HCT116 (cell line): ENCODE measurements around the gene SOX15. TPM values are rescaled to one million over a fixed set of nuclear protein-coding genes. Genes with fewer than 3 reads are reported as not detected.
A peak's percentile ranks its signal among the peaks of the same experiment; 100 is the strongest.

Experiments
- ATAC-seq: fragments of 200-7000 bp; cut with Tn5 transposase; 2 replicates; pipeline ENCODE4 v1.9.1; 2020; ENCODE audit warnings: mild to moderate bottlenecking, moderate library complexity
- BruUV-seq: library from RNA; stranded (reverse); fragments of 400-500 nt; replicated peaks from 2 replicates; lab custom pipeline; 2021; lab: Mats Ljungman, UMichigan
- CTCF ChIA-PET: fragments of 300-600 bp; sonication (Branson Sonifier 250); formaldehyde crosslinking; loops from one replicate; lab custom pipeline; 2021; ENCODE audit warnings: antibody characterized with exemption; lab: Charles Lee
- POLR2A ChIA-PET: fragments of 300-600, 350-600 bp; sonication (Branson Sonifier 250); formaldehyde crosslinking; loops from one replicate; lab custom pipeline; 2021; ENCODE audit warnings: antibody characterized with exemption; lab: Charles Lee
- RAD21 ChIA-PET, 2 experiments: fragments of 300-600 bp; sonication (Branson Sonifier 250); formaldehyde crosslinking; loops; one replicate each; lab custom pipeline; 2023; ENCODE audit warnings: low total read pairs in 2 of 2; ENCODE audit not compliant: uncharacterized antibody in 2 of 2, unreplicated experiment in 2 of 2, low non-redundant PET in 1 of 2; lab: Charles Lee
- DNase-seq: peaks from one replicate; pipeline ENCODE4 v3.0.0-alpha.2; 2010; ENCODE audit warnings: low read depth, low spot score
- H2AFZ ChIP-seq: fragments of 200-600 bp; shearing (Covaris generic), sonication (generic); 2 replicates; pipeline ENCODE4 v1.6.1; 2017; ENCODE audit warnings: low read depth, mixed run types, mixed read lengths, antibody characterized with exemption, low read length; ENCODE audit not compliant: poor library complexity, severe bottlenecking
- H3K27ac ChIP-seq: 2 replicates; pipeline ENCODE4 v1.5.1; 2012; ENCODE audit warnings: low read depth, low read length
- H3K27me3 ChIP-seq: fragments of 200-600 bp; sonication (generic); 2 replicates; pipeline ENCODE4 v1.6.1; 2016; ENCODE audit warnings: mixed run types, low read length, mixed read lengths; ENCODE audit not compliant: insufficient read depth
- H3K36me3 ChIP-seq, 2 experiments: fragments of 200-500 bp in 1 of 2; fragments of 200-600 bp in 1 of 2; sonication (Bioruptor generic) in 1 of 2; sonication (generic) in 1 of 2; 2 replicates each; pipeline versions ENCODE4 v1.5.1 to v1.6.1; 2014 to 2016; ENCODE audit warnings: low read length in 2 of 2, inconsistent platforms in 1 of 2, mixed read lengths in 1 of 2, mixed run types in 1 of 2; ENCODE audit not compliant: insufficient read depth in 2 of 2, control insufficient read depth in 1 of 2
- H3K4me1 ChIP-seq, 2 experiments: fragments of 200-600 bp in 1 of 2; sonication (generic) in 1 of 2; 2 replicates each; pipeline versions ENCODE4 v1.5.1 to v1.6.1; 2012 to 2017; ENCODE audit warnings: low read length in 2 of 2, inconsistent platforms in 1 of 2, mild to moderate bottlenecking in 1 of 2, mixed read lengths in 1 of 2, mixed run types in 1 of 2, moderate library complexity in 1 of 2; ENCODE audit not compliant: insufficient read depth in 2 of 2, control insufficient read depth in 1 of 2
- H3K4me2 ChIP-seq: fragments of 200-600 bp; sonication (generic); 2 replicates; pipeline ENCODE4 v1.6.1; 2017; ENCODE audit warnings: mixed run types, low read length, mixed read lengths
- H3K4me3 ChIP-seq, 2 experiments: fragments of 200-600 bp in 1 of 2; sonication (generic) in 1 of 2; replicated peaks in 1 of 2; 2 replicates each; pipeline ENCODE4 v1.5.1; 2011 to 2016; ENCODE audit warnings: low read length in 2 of 2, control low read depth in 1 of 2, low read depth in 1 of 2, mild to moderate bottlenecking in 1 of 2, mixed read lengths in 1 of 2, mixed run types in 1 of 2
- H3K79me2 ChIP-seq: fragments of 200-600 bp; sonication (generic); 2 replicates; pipeline ENCODE4 v1.6.1; 2017; ENCODE audit warnings: mild to moderate bottlenecking, mixed run types, low read length, moderate library complexity, mixed read lengths; ENCODE audit not compliant: insufficient read depth
- H3K9ac ChIP-seq: fragments of 200-600 bp; sonication (generic); 2 replicates; pipeline ENCODE4 v1.6.1; 2016; ENCODE audit warnings: low read length, mixed read lengths
- H3K9me2 ChIP-seq: fragments of 200-600 bp; sonication (generic), shearing (Covaris generic); 2 replicates; pipeline ENCODE4 v1.6.1; 2017; ENCODE audit warnings: mixed run types, mild to moderate bottlenecking, moderate library complexity; ENCODE audit not compliant: insufficient read depth
- H3K9me3 ChIP-seq, 2 experiments: fragments of 200-500 bp in 1 of 2; fragments of 200-600 bp in 1 of 2; sonication (Bioruptor generic) in 1 of 2; sonication (generic) in 1 of 2; 2 replicates each; pipeline ENCODE4 v1.6.1; 2014 to 2017; ENCODE audit warnings: low read length in 2 of 2, mixed read lengths in 2 of 2, inconsistent platforms in 1 of 2, low read depth in 1 of 2, mild to moderate bottlenecking in 1 of 2, mixed run types in 1 of 2, moderate library complexity in 1 of 2; ENCODE audit not compliant: control insufficient read depth in 1 of 2, insufficient read depth in 1 of 2
- H4K20me1 ChIP-seq: fragments of 200-600 bp; sonication (generic), shearing (Covaris generic); 2 replicates; pipeline ENCODE4 v1.6.1; 2017; ENCODE audit warnings: mixed run types, mild to moderate bottlenecking, moderate library complexity; ENCODE audit not compliant: insufficient read depth
- ATF3 ChIP-seq: IDR thresholded peaks from 2 replicates; pipeline ENCODE4 v1.6.1; 2012
- EZH2phosphoT487 ChIP-seq: fragments of 200-600 bp; IDR thresholded peaks from 2 replicates; pipeline ENCODE4 v1.6.1; 2018; ENCODE audit warnings: antibody characterized with exemption, borderline replicate concordance
- MAX ChIP-seq: IDR thresholded peaks from 2 replicates; pipeline ENCODE4 v1.6.1; 2012
- POLR2A ChIP-seq: IDR thresholded peaks from 2 replicates; pipeline ENCODE4 v1.7.0; 2011; ENCODE audit warnings: borderline replicate concordance; ENCODE audit not compliant: insufficient read depth, insufficient read length; ENCODE audit errors: extremely low read depth
- RAD21 ChIP-seq: IDR thresholded peaks from 2 replicates; pipeline ENCODE4 v1.6.1; 2012; ENCODE audit warnings: low read depth, mild to moderate bottlenecking
- SIN3A ChIP-seq: IDR thresholded peaks from 2 replicates; pipeline ENCODE4 v1.6.1; 2012; ENCODE audit warnings: low read depth
- SP1 ChIP-seq: IDR thresholded peaks from 2 replicates; pipeline ENCODE4 v1.6.1; 2012; ENCODE audit warnings: low read depth
- TCF7L2 ChIP-seq: IDR thresholded peaks from 2 replicates; pipeline ENCODE4 v1.7.0; 2011; ENCODE audit warnings: borderline replicate concordance, inconsistent platforms; ENCODE audit not compliant: insufficient read depth, insufficient read length; ENCODE audit errors: extremely low read depth
- ZFX ChIP-seq: fragments of 450-650 bp; IDR thresholded peaks from 2 replicates; pipeline ENCODE4 v1.6.1; 2017
- intact Hi-C: fragments of 100-400 bp; cut with micrococcal nuclease; formaldehyde crosslinking; loops from 2 replicates; pipeline ENCODE4 v1.10.0; 2022
- total RNA-seq: library from RNA; stranded (reverse); gene quantifications from one replicate; pipeline ENCODE4 v1.2.1, GENCODE V29; 2021; ENCODE audit not compliant: unreplicated experiment

Gene SOX15
- total RNA-seq, 1 experiment from 2014 or later: 0.69 TPM

GRCh38 chr17:7575481-7575883 lies 14.4 kb downstream of the SOX15 start:
- Histone ChIP-seq H3K9me2 (no peaks in the 10 kb centered on the region), H3K9ac (peak overlapping the region; percentile 100), H3K4me2 (peak overlapping the region; percentile 97), H4K20me1 (peaks cover 35% of the 10 kb centered on the region; the same call in 1 of the 2 replicates), H3K4me1 (peaks cover 8 to 79% of the 10 kb centered on the region in 2 experiments; a peak in 3 of 4 replicates), H3K79me2 (peaks cover 64% of the 10 kb centered on the region), H3K27me3 (no peaks in the 10 kb centered on the region), H2AFZ (no peak overlapping the region), H3K4me3 (peak overlapping the region in 1 of 2 experiments; percentile 100; a peak in 1 of 4 replicates), H3K27ac (no peak overlapping the region), H3K9me3 (no peaks in the 10 kb centered on the region), H3K36me3 (peaks cover 33 to 65% of the 10 kb centered on the region in 2 experiments)
- ChIA-PET CTCF (no interaction called here), POLR2A (no interaction called here), RAD21 (no interaction called here)
- BruUV-seq: no TSS peak
- no peak for TF ChIP-seq MAX
- peak; percentile 44; the same call in 1 of the 2 replicates for TF ChIP-seq SIN3A
- DNase-seq: no peak
- intact Hi-C loops: no loop called here
- ATAC-seq: no peak

DNA sequence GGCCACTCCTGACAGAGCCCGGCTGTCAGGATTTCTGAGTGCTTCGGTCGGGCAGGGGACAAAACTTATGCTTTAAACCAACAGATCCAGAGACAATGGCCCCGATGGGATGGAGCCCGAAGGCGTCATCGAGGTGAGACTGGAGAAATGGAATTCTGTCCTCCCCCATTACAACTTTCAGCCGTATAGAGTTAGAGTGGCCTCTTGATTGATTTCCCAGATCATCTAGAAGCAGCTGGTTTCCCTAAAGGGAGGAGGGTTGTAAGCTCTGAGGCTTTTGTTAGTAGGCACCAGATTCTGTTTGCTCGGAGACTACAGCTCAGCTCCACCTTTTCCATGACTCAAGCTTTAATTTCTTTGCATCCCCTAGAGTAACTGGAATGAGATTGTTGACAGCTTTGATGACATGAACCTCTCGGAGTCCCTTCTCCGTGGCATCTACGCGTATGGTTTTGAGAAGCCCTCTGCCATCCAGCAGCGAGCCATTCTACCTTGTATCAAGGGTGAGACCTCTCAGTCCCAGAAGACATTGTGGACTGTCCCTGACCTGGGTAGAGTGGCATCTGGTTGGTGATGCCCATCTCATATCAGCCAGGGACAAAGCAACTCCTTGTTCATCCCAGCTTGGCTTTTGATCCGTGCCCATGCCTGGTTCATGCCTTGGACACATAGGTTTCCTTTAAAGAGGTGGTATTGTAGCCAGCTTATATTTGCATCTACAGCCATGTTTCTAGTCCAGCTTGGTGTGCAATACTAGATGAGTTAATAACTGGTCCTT lies 15.5 kb downstream of the SOX15 start:
- Histone ChIP-seq H3K9ac (peak overlapping the region; percentile 100), H3K27ac (peak overlapping the region; percentile 97), H3K9me2 (no peaks in the 10 kb centered on the region), H3K36me3 (peaks cover 38 to 76% of the 10 kb centered on the region in 2 experiments), H3K27me3 (no peaks in the 10 kb centered on the region), H4K20me1 (peaks cover 35% of the 10 kb centered on the region; the same call in 1 of the 2 replicates), H3K4me1 (peaks cover 8 to 74% of the 10 kb centered on the region in 2 experiments; a peak in 3 of 4 replicates), H2AFZ (no peak overlapping the region), H3K4me3 (peak overlapping the region; percentile 94 to 100), H3K4me2 (peak overlapping the region; percentile 97), H3K79me2 (peaks cover 70% of the 10 kb centered on the region), H3K9me3 (no peaks in the 10 kb centered on the region)
- CTCF ChIA-PET: no interaction called here
- RAD21 ChIA-PET: no interaction called here
- POLR2A ChIA-PET: interaction anchor here (0.7 to 2.6 kb wide), 3 partner anchors 10 to 113 kb away, joined by 3 to 13 read pairs (median 8); partner anchors contain the start of genes MPDU1, TP53 and WRAP53
- no peak for DNase-seq
- intact Hi-C loops: no loop called here
- no TSS peak for BruUV-seq
- TF ChIP-seq RAD21 (no peak), ZFX (no peak), SIN3A (no peak), ATF3 (no peak), TCF7L2 (no peak), POLR2A (no peak), SP1 (no peak), EZH2phosphoT487 (no peak)
- ATAC-seq: no peak
